GM12878 (cell line): ENCODE data around the gene PAQR8. TPM values are rescaled to one million over a fixed set of nuclear protein-coding genes. Genes with fewer than 3 reads are reported as not detected.

ENCODE experiments used
- ATAC-seq: fragments of 200-7000 bp; cut with Tn5 transposase; 3 replicates; pipeline ENCODE4 v1.9.1; 2020; ENCODE audit warnings: mild to moderate bottlenecking, moderate library complexity
- BruUV-seq: library from RNA; stranded (reverse); fragments of 400-500 nt; replicated peaks from 2 replicates; lab custom pipeline; 2021; lab: Mats Ljungman, UMichigan
- CTCF ChIA-PET: fragments of 300-600 bp; sonication (Branson Sonifier 250); formaldehyde crosslinking; extraction: SDS; loops from one replicate; lab custom pipeline; 2021; ENCODE audit warnings: inconsistent platforms; lab: Yijun Ruan, JAX
- POLR2A ChIA-PET: fragments of 350-600 bp; formaldehyde crosslinking; extraction: SDS; loops from one replicate; lab custom pipeline; 2021; ENCODE audit warnings: inconsistent platforms; lab: Charles Lee
- RAD21 ChIA-PET: fragments of 300-600 bp; sonication (Branson Sonifier 250); formaldehyde crosslinking; loops from one replicate; lab custom pipeline; 2023; ENCODE audit warnings: antibody characterized with exemption; ENCODE audit not compliant: unreplicated experiment; lab: Charles Lee
- SMC1A ChIA-PET: fragments of 300-600 bp; sonication (Branson Sonifier 250); formaldehyde crosslinking; loops from one replicate; lab custom pipeline; 2023; ENCODE audit not compliant: unreplicated experiment, uncharacterized antibody; lab: Charles Lee
- DNase-seq: peaks from one replicate; pipeline ENCODE4 v3.0.0-alpha.2; 2011; ENCODE audit warnings: low read depth, low spot score
- FAIRE-seq: peaks from 3 replicates; lab custom pipeline; 2011; peaks lifted over from hg19 to GRCh38; lab: Jason Lieb, UNC
- H2AFZ ChIP-seq: 2 replicates; pipeline ENCODE4 v1.6.0; 2011; ENCODE audit warnings: low read depth, low read length, control low read depth; ENCODE audit not compliant: control insufficient read depth
- H3K27ac ChIP-seq: 2 replicates; pipeline ENCODE4 v1.5.1; 2011; ENCODE audit warnings: control low read depth; ENCODE audit not compliant: control insufficient read depth, insufficient read depth
- H3K27me3 ChIP-seq, 2 experiments: replicated peaks in 1 of 2; 2 replicates each; pipeline versions ENCODE4 v1.6.0 to v1.6.1; 2011; ENCODE audit warnings: low read length in 1 of 2; ENCODE audit not compliant: control insufficient read depth in 2 of 2, insufficient read depth in 2 of 2
- H3K36me3 ChIP-seq, 2 experiments: 2 replicates each; pipeline ENCODE4 v1.5.1; 2011; ENCODE audit warnings: low read length in 1 of 2; ENCODE audit not compliant: control insufficient read depth in 2 of 2, insufficient read depth in 2 of 2
- H3K4me1 ChIP-seq: 2 replicates; pipeline ENCODE4 v1.6.1; 2011; ENCODE audit warnings: mild to moderate bottlenecking, low read length, moderate library complexity, mixed read lengths; ENCODE audit not compliant: control insufficient read depth, insufficient read depth
- H3K4me2 ChIP-seq: 2 replicates; pipeline ENCODE4 v1.6.0; 2011; ENCODE audit warnings: control low read depth; ENCODE audit not compliant: control insufficient read depth, insufficient read depth
- H3K4me3 ChIP-seq: fragments of 200-600 bp; sonication (generic); 2 replicates; pipeline ENCODE4 v1.5.1; 2016
- H3K79me2 ChIP-seq: 2 replicates; pipeline ENCODE4 v1.6.0; 2011; ENCODE audit warnings: low read length; ENCODE audit not compliant: control insufficient read depth, insufficient read depth
- H3K9ac ChIP-seq: 2 replicates; pipeline ENCODE4 v1.8.0; 2011; ENCODE audit warnings: low read length, control low read depth, mixed read lengths; ENCODE audit not compliant: control insufficient read depth, insufficient read depth
- H3K9me3 ChIP-seq: replicated peaks from 3 replicates; pipeline ENCODE4 v1.5.1; 2011; ENCODE audit warnings: mild to moderate bottlenecking, low read length; ENCODE audit not compliant: control insufficient read depth, insufficient read depth
- H4K20me1 ChIP-seq: 2 replicates; pipeline ENCODE4 v1.6.0; 2011; ENCODE audit not compliant: control insufficient read depth, insufficient read depth
- CHD1 ChIP-seq: IDR thresholded peaks from 2 replicates; pipeline ENCODE4 v1.6.1; 2012; ENCODE audit warnings: low read depth, low read length, improper control_type of control experiment
- EZH2 ChIP-seq: IDR thresholded peaks from 2 replicates; pipeline ENCODE4 v1.6.1; 2012; ENCODE audit warnings: low read depth, mild to moderate bottlenecking, control low read depth, inconsistent platforms, low read length, borderline replicate concordance; ENCODE audit not compliant: control insufficient read depth
- GABPA ChIP-seq: IDR thresholded peaks from 2 replicates; pipeline ENCODE4 v1.6.1; 2014; ENCODE audit warnings: antibody characterized with exemption, low read depth, mild to moderate bottlenecking, inconsistent platforms
- HCFC1 ChIP-seq: fragments of 150-350 bp; IDR thresholded peaks from 2 replicates; pipeline ENCODE4 v1.6.1; 2014; ENCODE audit warnings: low read length
- KDM1A ChIP-seq: fragments of 200-600 bp; sonication (generic); IDR thresholded peaks from 2 replicates; pipeline ENCODE4 v1.6.1; 2016; ENCODE audit warnings: borderline replicate concordance
- MEF2A ChIP-seq: IDR thresholded peaks from 2 replicates; pipeline ENCODE4 v1.6.1; 2011; ENCODE audit warnings: low read depth, mild to moderate bottlenecking, low read length, moderate library complexity; ENCODE audit not compliant: insufficient read depth
- NR2C2 ChIP-seq: IDR thresholded peaks from 2 replicates; pipeline ENCODE4 v1.6.1; 2011; ENCODE audit warnings: borderline replicate concordance, low read depth; ENCODE audit not compliant: control insufficient read depth, insufficient read length
- PAX5 ChIP-seq: IDR thresholded peaks from 2 replicates; pipeline ENCODE4 v1.6.1; 2011; ENCODE audit warnings: low read depth, low read length, borderline replicate concordance
- PML ChIP-seq: IDR thresholded peaks from 2 replicates; pipeline ENCODE4 v1.6.1; 2012; ENCODE audit warnings: low read length, inconsistent platforms
- RELA ChIP-seq: fragments of 450-650 bp; IDR thresholded peaks from 2 replicates; pipeline ENCODE4 v1.8.0; 2014; ENCODE audit warnings: borderline replicate concordance; ENCODE audit not compliant: partially characterized antibody
- SUZ12 ChIP-seq: fragments of 200-600 bp; sonication (generic); IDR thresholded peaks from one replicate; pipeline ENCODE4 v1.6.1; 2018; ENCODE audit warnings: antibody characterized with exemption, mild to moderate bottlenecking; ENCODE audit not compliant: unreplicated experiment
- ZNF207 ChIP-seq: fragments of 450-650 bp; IDR thresholded peaks from 2 replicates; pipeline ENCODE4 v1.6.1; 2014; ENCODE audit warnings: antibody characterized with exemption, mild to moderate bottlenecking, borderline replicate concordance
- ZNF217 ChIP-seq: fragments of 450-650 bp; IDR thresholded peaks from 2 replicates; pipeline ENCODE4 v1.6.1; 2017; ENCODE audit warnings: antibody characterized with exemption, mild to moderate bottlenecking
- ZZZ3 ChIP-seq: IDR thresholded peaks from 2 replicates; pipeline ENCODE4 v1.6.1; 2011; ENCODE audit warnings: low read depth; ENCODE audit not compliant: control insufficient read depth, insufficient read length
- whole genome bisulfite sequencing: methylation state at CpG from one replicate; pipeline ENCODE4 v1.1.6; 2016; ENCODE audit warnings: low lambda C conversion rate; ENCODE audit not compliant: insufficient replicate concordance, insufficient coverage; ENCODE audit errors: missing lambda C conversion rate; 5-methylcytosine and 5-hydroxymethylcytosine counted together
- in situ Hi-C: fragments of 300-500 bp; cut with MboI; formaldehyde crosslinking; loops from 9 replicates; pipeline ENCODE4 v1.14.3; 2018; ENCODE audit warnings: mixed read lengths
- intact Hi-C: fragments of 100-400 bp; cut with micrococcal nuclease; formaldehyde crosslinking; loops from one replicate; pipeline ENCODE4 v1.14.2; 2022; ENCODE audit not compliant: unreplicated experiment
- polyA plus RNA-seq, 11 experiments: library from polyadenylated mRNA; depleted of rRNA in 4 of 11; unstranded in 6 of 11; stranded (reverse) in 5 of 11; fragments of >200 nt; fragmentation: Nextera tagmentation in 4 of 11; fragmentation: Illumina TruSeq in 1 of 11; extraction: Ambion mirVana in 4 of 11; extraction: Trizol in 1 of 11; gene quantifications; 1 replicate in 1 of 11; 2 replicates in 10 of 11; pipeline versions ENCODE4 v1.2.1 to v1.2.3, GENCODE V29; 2011 to 2016; ENCODE audit warnings: inconsistent platforms in 2 of 11, missing spikeins in 2 of 11, low read depth in 1 of 11
- total RNA-seq, 4 experiments: library from RNA; depleted of rRNA in 3 of 4; stranded (reverse); fragments of >200 nt in 3 of 4; fragmentation: Illumina TruSeq in 1 of 4; extraction: Trizol in 1 of 4; gene quantifications; 2 replicates each; pipeline versions ENCODE4 v1.2.1 to v1.2.3, GENCODE V29; 2013 to 2021
- TF ChIP-seq, protein P1 (sequence below): fragments of 450-650 bp; conservative IDR thresholded peaks from 2 replicates; pipeline ENCODE4 v1.6.1; 2017; ENCODE audit warnings: mild to moderate bottlenecking, moderate library complexity
- TF ChIP-seq, protein P2 (sequence below): fragments of 450-650 bp; IDR thresholded peaks from 2 replicates; pipeline ENCODE4 v1.6.1; 2017; ENCODE audit warnings: antibody characterized with exemption, mild to moderate bottlenecking, moderate library complexity

PAQR8 gene
- total and polyA plus RNA-seq, 10 of the 15 experiments (the other 5 are each of a cell fraction or from before 2014, with no cell fraction given): 3.9 to 22.4 (median 14.6) TPM

DNA sequence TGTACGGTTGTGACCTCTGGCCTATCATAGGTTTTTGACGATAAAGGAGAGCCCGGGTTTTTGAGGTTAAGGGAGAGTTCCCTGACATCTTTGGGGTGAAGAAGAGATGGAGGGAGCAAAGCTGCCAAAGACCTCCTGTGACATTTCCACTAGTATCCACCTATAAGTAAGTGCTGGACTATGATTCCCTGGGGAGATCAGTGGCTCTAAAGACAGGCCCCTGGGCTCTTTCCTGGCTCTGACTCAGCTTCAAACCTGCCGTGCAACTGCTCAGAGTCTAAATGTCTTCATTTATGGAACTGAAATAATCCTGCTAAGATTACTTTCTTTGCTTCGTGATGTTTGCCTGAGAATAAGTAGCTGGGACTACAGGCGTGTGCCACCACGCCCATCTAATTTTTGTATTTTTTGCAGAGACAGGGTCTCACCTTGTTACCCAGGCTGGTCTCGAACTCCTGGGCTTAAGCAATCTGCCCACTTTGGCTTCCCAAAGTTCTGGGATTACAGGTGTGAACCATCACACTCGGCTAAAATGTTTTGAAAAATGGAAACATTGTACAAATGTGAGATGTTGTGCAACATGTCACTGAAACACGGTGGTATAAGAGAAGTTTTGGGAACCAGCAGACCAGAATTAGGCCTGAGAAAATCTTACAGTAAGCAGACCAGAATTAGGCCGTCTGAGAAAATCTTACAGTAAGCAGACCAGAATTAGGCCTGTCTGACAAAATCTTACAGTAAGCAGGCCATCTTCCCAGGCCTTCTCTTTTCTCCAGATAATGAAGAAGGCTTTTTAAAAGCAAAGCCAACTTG, 1.1 kb upstream of the PAQR8 start:
- H3K4me3 ChIP-seq: no peak overlapping the region
- H3K4me2 ChIP-seq: no peak overlapping the region; the same call in 1 of the 2 replicates
- POLR2A ChIA-PET: interaction anchor here (1.3 to 7.6 kb wide), 3 partner anchors 9 to 75 kb away, joined by 4 to 74 read pairs (median 6); no protein-coding TSS in a partner anchor
- no peaks in the 10 kb centered on the region for H4K20me1 ChIP-seq
- intact Hi-C loops: no loop called here
- SMC1A ChIA-PET: interaction anchor here (0.9 to 8.3 kb wide), 8 partner anchors 10 to 73 kb away, joined by 4 to 112 read pairs (median 11); partner anchors contain the start of gene MCM3
- H3K36me3 ChIP-seq: no peaks in the 10 kb centered on the region
- in situ Hi-C loops: no loop called here
- WGBS: 64% methylated on average over 11 of the region's 11 CpGs
- no peaks in the 10 kb centered on the region for H3K27me3 ChIP-seq
- no TSS peak for BruUV-seq
- peaks cover 32% of the 10 kb centered on the region for H3K79me2 ChIP-seq
- peak overlapping the region; percentile 0; the same call in 1 of the 2 replicates for H3K27ac ChIP-seq
- TF ChIP-seq ZNF207 (no peak), RELA (no peak), HCFC1 (no peak), NR2C2 (no peak), CHD1 (no peak), KDM1A (no peak), PAX5 (no peak), GABPA (no peak), PML (no peak), ZZZ3 (no peak), MEF2A (no peak), ZNF217 (no peak), EZH2 (no peak), SUZ12 (no peak)
- TF ChIP-seq, protein P1, sequence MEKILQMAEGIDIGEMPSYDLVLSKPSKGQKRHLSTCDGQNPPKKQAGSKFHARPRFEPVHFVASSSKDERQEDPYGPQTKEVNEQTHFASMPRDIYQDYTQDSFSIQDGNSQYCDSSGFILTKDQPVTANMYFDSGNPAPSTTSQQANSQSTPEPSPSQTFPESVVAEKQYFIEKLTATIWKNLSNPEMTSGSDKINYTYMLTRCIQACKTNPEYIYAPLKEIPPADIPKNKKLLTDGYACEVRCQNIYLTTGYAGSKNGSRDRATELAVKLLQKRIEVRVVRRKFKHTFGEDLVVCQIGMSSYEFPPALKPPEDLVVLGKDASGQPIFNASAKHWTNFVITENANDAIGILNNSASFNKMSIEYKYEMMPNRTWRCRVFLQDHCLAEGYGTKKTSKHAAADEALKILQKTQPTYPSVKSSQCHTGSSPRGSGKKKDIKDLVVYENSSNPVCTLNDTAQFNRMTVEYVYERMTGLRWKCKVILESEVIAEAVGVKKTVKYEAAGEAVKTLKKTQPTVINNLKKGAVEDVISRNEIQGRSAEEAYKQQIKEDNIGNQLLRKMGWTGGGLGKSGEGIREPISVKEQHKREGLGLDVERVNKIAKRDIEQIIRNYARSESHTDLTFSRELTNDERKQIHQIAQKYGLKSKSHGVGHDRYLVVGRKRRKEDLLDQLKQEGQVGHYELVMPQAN: no peak
- TF ChIP-seq, protein P2, sequence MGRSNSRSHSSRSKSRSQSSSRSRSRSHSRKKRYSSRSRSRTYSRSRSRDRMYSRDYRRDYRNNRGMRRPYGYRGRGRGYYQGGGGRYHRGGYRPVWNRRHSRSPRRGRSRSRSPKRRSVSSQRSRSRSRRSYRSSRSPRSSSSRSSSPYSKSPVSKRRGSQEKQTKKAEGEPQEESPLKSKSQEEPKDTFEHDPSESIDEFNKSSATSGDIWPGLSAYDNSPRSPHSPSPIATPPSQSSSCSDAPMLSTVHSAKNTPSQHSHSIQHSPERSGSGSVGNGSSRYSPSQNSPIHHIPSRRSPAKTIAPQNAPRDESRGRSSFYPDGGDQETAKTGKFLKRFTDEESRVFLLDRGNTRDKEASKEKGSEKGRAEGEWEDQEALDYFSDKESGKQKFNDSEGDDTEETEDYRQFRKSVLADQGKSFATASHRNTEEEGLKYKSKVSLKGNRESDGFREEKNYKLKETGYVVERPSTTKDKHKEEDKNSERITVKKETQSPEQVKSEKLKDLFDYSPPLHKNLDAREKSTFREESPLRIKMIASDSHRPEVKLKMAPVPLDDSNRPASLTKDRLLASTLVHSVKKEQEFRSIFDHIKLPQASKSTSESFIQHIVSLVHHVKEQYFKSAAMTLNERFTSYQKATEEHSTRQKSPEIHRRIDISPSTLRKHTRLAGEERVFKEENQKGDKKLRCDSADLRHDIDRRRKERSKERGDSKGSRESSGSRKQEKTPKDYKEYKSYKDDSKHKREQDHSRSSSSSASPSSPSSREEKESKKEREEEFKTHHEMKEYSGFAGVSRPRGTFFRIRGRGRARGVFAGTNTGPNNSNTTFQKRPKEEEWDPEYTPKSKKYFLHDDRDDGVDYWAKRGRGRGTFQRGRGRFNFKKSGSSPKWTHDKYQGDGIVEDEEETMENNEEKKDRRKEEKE: no peak
- no peak overlapping the region for H3K9ac ChIP-seq
- no peak for FAIRE-seq
- no peak for DNase-seq
- CTCF ChIA-PET: interaction anchor here (0.9 to 8.8 kb wide), 5 partner anchors 10 to 76 kb away, joined by 3 to 110 read pairs (median 6); partner anchors contain the start of gene MCM3
- RAD21 ChIA-PET: interaction anchor here (1.9 to 8.3 kb wide), 3 partner anchors 29 to 76 kb away, joined by 7 to 125 read pairs (median 13); partner anchors contain the start of gene MCM3
- peak overlapping the region; percentile 20; the same call in 1 of the 2 replicates for H2AFZ ChIP-seq
- no peaks in the 10 kb centered on the region for H3K9me3 ChIP-seq
- no peak for ATAC-seq
- peaks cover 23% of the 10 kb centered on the region for H3K4me1 ChIP-seq
